GM23338 (cell line): ENCODE results near the gene TDP2. TPM values are rescaled to one million over a fixed set of nuclear protein-coding genes. Genes with fewer than 3 reads are reported as not detected.
A peak's percentile ranks its signal among the peaks of the same experiment; 100 is the strongest.

Experiments
- ATAC-seq: fragments of 200-7000 bp; cut with Tn5 transposase; 3 replicates; pipeline ENCODE4 v1.9.1; 2020
- DNase-seq: peaks from one replicate; pipeline ENCODE4 v3.0.0-alpha.2; 2015; ENCODE audit warnings: low spot score
- H2AFZ ChIP-seq: fragments of 200-600 bp; sonication (generic); 2 replicates; pipeline ENCODE4 v1.8.0; 2016; ENCODE audit warnings: antibody characterized with exemption, mild to moderate bottlenecking, moderate library complexity
- H3F3A ChIP-seq: fragments of 200-600 bp; sonication (generic); replicated peaks from 2 replicates; pipeline ENCODE4 v1.8.0; 2017; ENCODE audit warnings: antibody characterized with exemption, mixed run types, low read depth
- H3K27ac ChIP-seq: fragments of 200-600 bp; sonication (generic); 2 replicates; pipeline ENCODE4 v1.6.1; 2016; ENCODE audit warnings: low read depth
- H3K27me3 ChIP-seq: fragments of 200-600 bp; sonication (generic); 2 replicates; pipeline ENCODE4 v1.8.0; 2016; ENCODE audit warnings: mild to moderate bottlenecking, mixed run types, moderate library complexity; ENCODE audit not compliant: insufficient read depth
- H3K36me3 ChIP-seq: fragments of 200-600 bp; sonication (generic); 2 replicates; pipeline ENCODE4 v1.8.0; 2016; ENCODE audit warnings: mild to moderate bottlenecking; ENCODE audit not compliant: insufficient read depth
- H3K4me1 ChIP-seq: fragments of 200-600 bp; sonication (generic); 2 replicates; pipeline ENCODE4 v1.8.0; 2016; ENCODE audit warnings: mild to moderate bottlenecking, moderate library complexity; ENCODE audit not compliant: insufficient read depth
- H3K4me2 ChIP-seq: fragments of 200-600 bp; sonication (generic); 2 replicates; pipeline ENCODE4 v1.7.1; 2017; ENCODE audit warnings: mixed run types
- H3K4me3 ChIP-seq: fragments of 200-600 bp; sonication (generic); 2 replicates; pipeline ENCODE4 v1.6.1; 2016; ENCODE audit warnings: mixed run types
- H3K79me2 ChIP-seq: fragments of 200-600 bp; sonication (generic); replicated peaks from 2 replicates; pipeline ENCODE4 v1.8.0; 2017; ENCODE audit warnings: mild to moderate bottlenecking; ENCODE audit not compliant: insufficient read depth
- H3K9me2 ChIP-seq: fragments of 200-600 bp; sonication (generic); 2 replicates; pipeline ENCODE4 v1.8.0; 2017; ENCODE audit not compliant: insufficient read depth
- H4K20me1 ChIP-seq: fragments of 200-600 bp; sonication (generic); replicated peaks from 2 replicates; pipeline ENCODE4 v1.8.0; 2017; ENCODE audit warnings: mild to moderate bottlenecking; ENCODE audit not compliant: insufficient read depth
- H3K27ac Mint-ChIP-seq: 2 replicates; pipeline ENCODE4 v1.8.0; 2020; ENCODE audit warnings: inconsistent platforms, mild to moderate bottlenecking, moderate library complexity, mixed read lengths
- H3K27me3 Mint-ChIP-seq: 3 replicates; pipeline ENCODE4 v1.8.0; 2022; ENCODE audit warnings: low read depth, mild to moderate bottlenecking, moderate library complexity, mixed read lengths, inconsistent platforms; ENCODE audit not compliant: insufficient read depth, poor library complexity
- H3K36me3 Mint-ChIP-seq: 3 replicates; pipeline ENCODE4 v1.8.0; 2021; ENCODE audit warnings: low read depth, mild to moderate bottlenecking, inconsistent platforms, moderate library complexity, mixed read lengths
- H3K4me1 Mint-ChIP-seq: 3 replicates; pipeline ENCODE4 v1.8.0; 2020; ENCODE audit warnings: mild to moderate bottlenecking, inconsistent platforms, mixed read lengths
- H3K4me3 Mint-ChIP-seq: 3 replicates; pipeline ENCODE4 v1.8.0; 2021; ENCODE audit warnings: moderate library complexity, mild to moderate bottlenecking, inconsistent platforms, mixed read lengths
- H3K9me3 Mint-ChIP-seq: 3 replicates; pipeline ENCODE4 v1.8.0; 2020; ENCODE audit warnings: moderate library complexity, mild to moderate bottlenecking, inconsistent platforms, mixed read lengths
- CREB1 ChIP-seq: fragments of 250-450 bp; sonication (Bioruptor Pico); IDR thresholded peaks from 2 replicates; pipeline ENCODE4 v1.5.0; 2020; ENCODE audit warnings: low read depth, mild to moderate bottlenecking, moderate library complexity
- CTCF ChIP-seq, 2 experiments: fragments of 200-600 bp in 1 of 2; sonication (generic) in 1 of 2; conservative IDR thresholded peaks; 2 replicates each; pipeline versions ENCODE4 v1.5.1 to v1.6.1; 2016 to 2017; ENCODE audit warnings: antibody characterized with exemption in 2 of 2, low read depth in 2 of 2, mild to moderate bottlenecking in 2 of 2, moderate library complexity in 1 of 2
- EZH2 ChIP-seq: fragments of 200-600 bp; sonication (generic); IDR thresholded peaks from one replicate; pipeline ENCODE4 v1.8.0; 2017; ENCODE audit warnings: antibody characterized with exemption, mild to moderate bottlenecking, low read depth; ENCODE audit not compliant: unreplicated experiment
- EZH2phosphoT487 ChIP-seq: fragments of 200-600 bp; sonication (generic); IDR thresholded peaks from one replicate; pipeline ENCODE4 v1.8.1; 2018; ENCODE audit warnings: antibody characterized with exemption; ENCODE audit not compliant: unreplicated experiment
- JUNB ChIP-seq: IDR thresholded peaks from one replicate; pipeline ENCODE4 v1.6.1; 2016; ENCODE audit warnings: antibody characterized with exemption; ENCODE audit not compliant: unreplicated experiment
- STAT1 ChIP-seq: IDR thresholded peaks from one replicate; pipeline ENCODE4 v1.6.1; 2016; ENCODE audit warnings: antibody characterized with exemption; ENCODE audit not compliant: unreplicated experiment
- ZNF331 ChIP-seq: fragments of 250-450 bp; sonication (Bioruptor Pico); IDR thresholded peaks from 2 replicates; pipeline ENCODE4 v1.5.0; 2020; ENCODE audit warnings: low read depth, mild to moderate bottlenecking, moderate library complexity
- ZNF462 ChIP-seq: fragments of 250-450 bp; sonication (Bioruptor Pico); IDR thresholded peaks from 2 replicates; pipeline ENCODE4 v1.5.0; 2020; ENCODE audit warnings: mild to moderate bottlenecking, moderate library complexity
- polyA plus RNA-seq: library from polyadenylated mRNA; unstranded; fragments of >200 nt; fragmentation: Nextera tagmentation; extraction: Ambion mirVana; gene quantifications from 2 replicates; pipeline ENCODE4 v1.2.1, GENCODE V29; 2016
- total RNA-seq: library from RNA; depleted of rRNA; stranded (reverse); fragments of >200 nt; shearing (Covaris generic); gene quantifications from 2 replicates; pipeline ENCODE4 v1.2.3, GENCODE V29; 2014

The TDP2 gene
- total and polyA plus RNA-seq, 2 experiments from 2014 or later = 46.8 to 47.8 TPM

- no peak for TF ChIP-seq EZH2phosphoT487
- TF ChIP-seq STAT1 = no peak
- TF ChIP-seq EZH2 = no peak
- TF ChIP-seq ZNF462 = no peak
- TF ChIP-seq CTCF (conservative IDR thresholded peaks at IDR 0.05; ENCODE audit: low read depth in 2 of 2) = no peak
- no peak for TF ChIP-seq CREB1 (CRISPR knock-in tag)
- TF ChIP-seq ZNF331 (CRISPR knock-in tag) = no peak
- no peak for TF ChIP-seq JUNB
- DNase-seq = no peak
- no peaks in the 10 kb centered on the region for H3K36me3 Mint-ChIP-seq
Observed at GRCh38 chr6:24619661-24620060, 47.0 kb downstream of the TDP2 start.

More at GRCh38 chr6:24619661-24620060, 47.0 kb downstream of the TDP2 start:
- Histone ChIP-seq H3F3A (no peaks in the 10 kb centered on the region), H3K36me3 (no peaks in the 10 kb centered on the region), H3K4me3 (no peak overlapping the region), H3K4me1 (peaks cover 9% of the 10 kb centered on the region; the same call in 1 of the 2 replicates), H3K79me2 (no peaks in the 10 kb centered on the region), H3K9me2 (no peaks in the 10 kb centered on the region), H2AFZ (peak overlapping the region; percentile 84; the same call in 1 of the 2 replicates), H3K4me2 (no peak overlapping the region), H4K20me1 (no peaks in the 10 kb centered on the region), H3K27ac (peak overlapping the region; percentile 15; the same call in 1 of the 2 replicates), H3K27me3 (no peaks in the 10 kb centered on the region)
- no peak overlapping the region for H3K4me3 Mint-ChIP-seq
- H3K4me1 Mint-ChIP-seq = peaks cover 17% of the 10 kb centered on the region
- H3K27ac Mint-ChIP-seq = no peak overlapping the region
- ATAC-seq = no peak
- H3K9me3 Mint-ChIP-seq = no peaks in the 10 kb centered on the region
- no peaks in the 10 kb centered on the region for H3K27me3 Mint-ChIP-seq
